GM15510 (cell line): ENCODE results near the gene PPP6R2.

ENCODE experiments used
- POLR2A ChIP-seq: IDR thresholded peaks from 3 replicates; pipeline ENCODE4 v1.6.1; 2011; ENCODE audit warnings: borderline replicate concordance; ENCODE audit not compliant: insufficient read length; ENCODE audit errors: extremely low read depth

The PPP6R2 gene

DNA sequence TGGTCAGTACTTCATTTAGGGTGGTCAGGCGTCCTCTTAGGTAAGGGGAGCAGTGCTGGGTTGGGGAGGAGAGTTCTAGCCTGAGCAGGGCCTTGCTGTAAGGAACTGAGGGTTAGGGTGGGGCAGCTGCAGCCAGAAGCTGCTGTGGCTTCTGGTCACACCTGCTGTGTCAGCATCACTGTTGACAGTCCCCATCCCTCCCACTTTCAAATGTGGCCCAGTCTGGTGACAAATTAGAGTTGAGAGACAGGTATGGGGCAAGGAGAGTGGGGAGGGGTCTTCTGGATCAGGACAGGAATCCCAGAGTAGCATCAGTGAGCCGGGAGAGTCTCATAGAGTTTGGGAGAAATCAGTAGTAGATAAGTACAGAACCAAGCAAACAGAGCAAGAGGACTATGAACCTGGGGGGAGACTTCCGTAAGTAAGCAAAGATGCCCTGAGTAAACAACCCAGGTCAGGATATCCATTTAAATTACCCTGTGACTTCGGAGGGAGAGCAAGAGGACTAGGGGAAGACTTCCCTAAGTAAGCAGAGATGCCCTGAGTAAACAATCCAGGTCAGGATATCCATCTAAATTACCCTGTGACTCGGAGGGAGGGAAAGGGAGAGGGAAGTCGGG, 53.7 kb downstream of the PPP6R2 start:
- TF ChIP-seq POLR2A = no peak

DNA sequence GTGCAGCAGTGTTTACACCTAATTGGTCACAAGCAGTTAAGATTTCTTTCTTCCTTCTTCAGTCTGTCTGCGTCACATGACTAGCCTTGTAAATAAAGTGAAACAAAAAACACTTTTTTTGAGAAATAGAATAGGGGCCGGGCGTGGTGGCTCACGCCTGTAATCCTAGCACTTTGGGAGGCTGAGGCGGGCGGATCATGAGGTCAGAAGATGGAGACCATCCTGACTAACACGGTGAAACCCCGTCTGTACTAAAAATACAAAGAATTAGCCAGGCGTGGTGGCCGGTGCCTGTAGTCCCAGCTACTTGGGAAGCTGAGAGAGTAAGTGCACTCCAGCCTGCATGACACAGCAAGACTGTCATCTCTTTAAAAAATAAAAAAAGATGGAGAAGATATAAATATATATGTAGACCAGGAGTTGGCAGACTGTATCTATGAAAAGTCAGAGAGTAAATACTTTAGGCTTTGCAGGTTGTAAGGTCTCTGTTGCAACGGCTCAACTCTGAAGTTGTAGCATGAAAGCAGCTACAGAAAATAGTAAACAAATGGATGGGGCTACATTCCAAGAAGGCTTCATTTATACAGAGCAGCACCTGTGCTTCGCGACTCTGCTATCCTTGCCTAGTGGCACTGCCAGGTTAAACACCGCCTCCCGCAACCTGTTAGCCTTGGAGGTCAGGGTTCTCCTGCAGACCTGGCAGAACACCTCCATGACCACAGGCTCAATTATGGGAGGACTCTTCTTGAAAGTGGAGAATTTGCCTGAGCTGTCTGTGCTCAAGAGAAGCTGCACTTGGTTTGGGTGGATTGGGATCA, 55.9 kb downstream of the PPP6R2 start:
- TF ChIP-seq POLR2A = no peak

DNA sequence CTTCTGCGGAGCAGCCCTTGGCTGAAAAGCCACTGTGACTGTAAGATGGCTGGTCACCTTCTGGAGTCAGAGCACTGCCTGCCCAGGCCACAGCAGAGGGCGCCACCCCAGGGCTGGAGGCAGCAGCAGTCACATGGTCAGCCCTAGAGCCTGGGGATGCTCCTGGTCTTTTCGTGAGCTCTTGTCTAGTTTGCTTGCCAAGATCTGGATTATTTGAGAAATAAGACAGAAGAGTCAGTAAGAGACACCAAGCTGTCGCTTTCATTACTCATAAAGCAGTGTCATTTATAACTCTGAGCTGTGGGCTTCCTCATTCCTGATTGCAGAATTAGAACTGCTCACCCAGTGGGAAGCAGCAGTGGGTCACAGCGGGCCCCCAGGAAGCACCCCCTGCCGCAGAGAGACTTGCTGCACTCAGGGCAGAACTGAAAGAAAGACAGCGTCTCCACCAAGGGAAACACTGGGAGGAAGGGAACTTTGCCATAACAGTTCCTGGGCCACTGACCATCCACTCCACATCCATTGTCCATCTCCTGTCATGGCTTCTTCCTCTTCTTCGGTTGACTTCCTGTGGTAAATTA, 56.7 kb downstream of the PPP6R2 start:
- TF ChIP-seq POLR2A = no peak

DNA sequence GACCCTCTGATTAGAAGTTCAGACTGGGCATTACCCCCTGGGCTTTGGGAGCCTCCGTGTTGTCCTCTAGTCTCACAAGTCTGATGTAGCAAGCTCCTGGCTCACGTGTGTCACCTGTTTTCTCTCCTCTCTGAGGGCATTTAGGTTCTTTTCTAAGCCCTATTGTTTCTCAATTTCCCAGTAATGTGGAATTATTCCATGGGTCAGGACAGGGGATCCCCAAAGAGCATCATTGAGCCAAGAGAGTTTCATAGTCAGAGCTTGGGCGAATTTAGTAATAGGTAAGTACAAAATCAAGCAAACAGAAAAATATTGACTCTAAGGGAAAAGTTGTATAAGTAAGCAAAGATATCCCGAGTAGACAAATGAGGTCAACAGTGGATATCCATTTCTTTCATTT, 57.3 kb downstream of the PPP6R2 start:
- no peak for TF ChIP-seq POLR2A

DNA sequence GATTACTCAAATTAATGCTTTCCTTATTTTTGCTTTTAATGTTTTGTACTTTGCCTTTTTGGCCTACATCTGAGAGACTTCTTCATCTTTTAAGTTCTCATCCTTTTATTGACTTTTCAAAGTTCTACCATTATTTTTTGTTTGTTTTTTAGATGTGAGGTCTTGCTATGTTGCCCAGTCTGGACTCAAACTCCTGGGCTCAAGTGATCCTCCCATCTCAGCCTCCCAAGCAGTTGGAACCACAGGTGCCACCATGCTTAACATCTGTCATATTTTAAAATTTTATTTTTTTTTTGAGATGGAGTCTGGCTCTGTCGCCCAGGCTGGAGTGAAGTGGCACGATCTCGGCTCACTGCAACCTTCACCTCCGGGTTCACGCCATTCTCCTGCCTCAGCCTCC, 57.8 kb downstream of the PPP6R2 start:
- TF ChIP-seq POLR2A = no peak

DNA sequence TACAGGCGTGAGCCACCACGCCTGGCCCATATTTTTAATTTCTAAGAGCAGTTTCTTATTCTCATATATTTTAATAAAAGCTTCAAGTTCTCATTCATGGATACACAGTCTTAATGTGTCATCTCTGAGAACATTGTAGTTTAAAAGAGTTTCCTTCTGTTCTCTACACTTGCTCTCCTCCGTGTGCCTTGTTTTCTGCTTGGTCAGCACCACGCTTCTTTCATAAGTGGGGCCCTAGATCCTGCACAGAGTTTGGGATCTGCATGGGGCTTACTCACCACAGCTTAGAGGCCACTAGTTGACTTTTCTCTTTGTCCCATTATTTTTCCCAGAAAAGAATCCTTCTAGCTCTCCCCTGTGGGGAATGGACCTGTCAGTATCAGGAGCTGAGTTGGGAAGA, 58.8 kb downstream of the PPP6R2 start:
- TF ChIP-seq POLR2A = no peak

DNA sequence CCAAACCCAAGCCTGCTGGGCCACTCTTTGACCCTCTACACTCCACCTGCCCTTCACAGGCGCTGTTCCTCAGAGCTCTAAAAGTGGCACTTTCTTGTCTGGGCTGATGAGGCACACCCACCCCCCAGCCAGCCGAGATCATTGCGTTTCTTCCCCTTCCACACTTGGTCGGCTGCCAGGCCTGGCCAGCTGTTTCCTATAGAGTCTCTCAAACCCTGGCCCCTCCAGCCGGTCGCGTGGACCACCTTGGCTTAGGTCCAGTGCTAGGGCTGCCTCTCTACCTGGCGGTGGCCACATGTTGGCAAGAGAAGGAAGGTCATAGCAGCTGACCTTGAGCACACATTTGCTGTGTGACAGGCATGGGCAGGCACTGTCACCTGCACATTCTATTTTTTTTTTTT, 60.6 kb downstream of the PPP6R2 start:
- no peak for TF ChIP-seq POLR2A

DNA sequence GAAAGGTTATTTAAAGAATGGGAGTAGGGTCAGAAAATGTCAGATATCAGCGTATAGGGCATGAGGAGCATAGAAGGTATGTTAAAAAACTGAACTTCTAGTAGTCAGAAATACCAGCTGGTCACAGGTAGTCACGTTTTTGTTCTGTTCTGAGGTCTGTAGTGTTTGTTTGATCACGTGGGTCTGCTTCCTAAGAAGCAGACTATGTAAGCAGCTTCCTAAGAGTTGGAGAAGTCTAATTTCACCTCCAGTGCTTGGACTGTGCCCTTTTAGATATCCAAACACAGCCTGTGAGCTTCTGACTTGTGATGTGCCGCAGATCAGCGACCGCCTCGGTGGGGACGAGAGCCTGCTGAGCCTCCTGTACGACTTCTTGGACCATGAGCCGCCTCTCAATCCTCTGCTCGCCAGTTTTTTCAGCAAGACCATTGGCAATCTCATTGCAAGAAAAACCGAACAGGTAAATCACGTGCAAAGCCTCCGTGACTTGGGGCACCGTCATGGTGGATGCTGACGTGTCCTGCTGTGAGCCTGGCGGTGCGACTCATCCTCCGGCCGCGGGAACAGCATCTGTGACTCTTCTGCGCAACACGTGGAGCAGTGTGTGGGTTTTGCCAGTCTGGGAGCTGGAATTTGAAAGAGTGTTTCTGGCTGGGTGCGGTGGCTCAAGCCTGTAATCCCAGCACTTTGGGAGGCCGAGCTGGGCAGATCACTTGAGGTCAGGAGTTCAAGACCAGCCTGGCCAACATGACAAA, 63.5 kb downstream of the PPP6R2 start:
- TF ChIP-seq POLR2A = no peak

DNA sequence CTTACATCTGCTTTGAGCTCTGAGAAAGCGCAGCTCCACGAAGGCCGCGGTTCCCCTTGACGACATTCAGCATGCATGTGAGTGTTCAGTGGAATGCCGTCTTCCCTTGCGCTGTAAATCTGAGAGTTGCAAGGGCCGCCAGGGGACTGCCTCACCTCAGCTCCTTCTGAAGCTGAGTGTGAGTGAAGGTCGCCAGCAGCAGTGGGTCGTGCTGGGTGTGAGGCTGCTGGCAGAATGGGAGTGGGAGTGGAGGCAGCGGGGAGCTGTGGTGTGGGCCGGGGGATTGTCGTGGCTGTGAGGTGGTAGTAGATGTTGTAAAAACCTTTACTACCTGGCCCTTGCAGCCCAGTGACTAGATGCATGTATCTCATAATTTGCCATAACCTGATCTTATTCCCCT, 65.2 kb downstream of the PPP6R2 start:
- TF ChIP-seq POLR2A = no peak

DNA sequence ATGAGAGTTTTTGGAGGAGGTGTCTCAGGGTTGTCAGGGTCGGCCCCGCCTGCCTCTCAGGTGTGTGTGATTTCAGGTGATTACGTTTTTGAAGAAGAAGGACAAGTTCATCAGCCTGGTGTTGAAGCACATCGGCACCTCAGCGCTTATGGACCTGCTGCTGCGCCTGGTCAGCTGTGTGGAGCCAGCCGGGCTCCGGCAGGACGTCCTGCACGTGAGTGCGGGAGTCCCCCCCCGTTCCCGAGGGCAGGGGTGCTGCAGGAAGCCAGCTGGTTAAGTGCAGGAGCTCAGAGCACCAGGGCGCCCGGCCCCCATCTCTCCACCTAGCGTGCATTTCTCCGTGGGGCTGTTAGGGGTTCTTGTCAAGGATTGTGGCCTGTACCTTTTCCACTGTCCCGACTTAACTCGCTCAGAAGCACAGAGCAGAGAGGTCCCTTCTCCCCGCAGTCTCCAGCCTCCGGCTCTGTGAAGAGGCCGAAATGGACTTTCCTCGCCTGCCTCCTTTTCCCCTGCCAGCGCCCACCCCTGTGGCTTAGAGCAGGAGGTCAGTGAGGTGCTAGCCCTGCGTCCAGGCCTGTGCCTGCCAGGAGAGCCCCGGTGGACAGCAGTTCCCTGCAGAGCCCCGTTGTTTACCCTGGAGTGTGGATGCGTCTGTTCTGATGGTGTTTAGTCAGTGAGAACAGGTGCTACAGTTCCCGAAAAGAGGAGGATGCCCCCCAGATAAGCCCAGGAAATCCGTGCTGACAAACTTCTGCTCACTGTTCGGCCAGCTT, 71.5 kb downstream of the PPP6R2 start:
- no peak for TF ChIP-seq POLR2A

DNA sequence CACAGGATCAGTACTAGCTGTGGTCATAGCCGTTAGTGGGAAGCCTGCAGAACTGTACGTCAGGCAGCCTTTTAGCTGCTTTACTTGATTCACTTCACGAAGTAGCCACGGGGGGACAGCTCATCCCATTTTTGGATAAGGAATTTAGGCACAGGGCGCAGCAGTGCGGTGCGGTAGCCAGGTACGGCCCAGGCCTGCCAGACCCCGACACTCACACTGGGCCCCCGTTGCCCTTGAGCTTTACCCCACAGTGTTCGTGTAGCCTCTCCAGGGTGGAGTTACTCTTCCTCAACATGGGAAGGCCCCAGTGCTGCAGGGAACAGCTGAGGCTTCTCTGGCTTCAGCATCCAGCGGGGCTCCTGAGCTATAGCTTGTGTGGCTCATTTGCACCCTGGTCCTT, 72.3 kb downstream of the PPP6R2 start:
- no peak for TF ChIP-seq POLR2A

DNA sequence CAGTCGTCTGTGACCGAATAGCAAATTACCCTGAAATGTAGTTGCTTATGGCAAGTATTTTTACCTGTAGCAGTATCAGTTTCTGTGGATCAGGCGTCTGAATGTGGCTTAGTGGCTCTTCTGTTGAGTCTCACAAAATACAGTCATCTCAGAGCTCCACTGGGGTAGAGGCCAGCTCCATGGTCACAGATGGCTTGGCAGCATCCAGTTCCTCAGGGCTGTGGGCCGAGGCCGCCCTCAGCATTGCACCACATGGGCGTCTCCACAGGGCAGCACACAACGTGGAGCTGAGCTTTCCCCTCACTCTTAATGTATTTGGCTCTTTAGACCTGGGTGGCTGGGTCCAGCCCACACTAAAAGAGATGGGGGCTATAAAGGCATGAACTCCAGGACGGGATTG, 73.9 kb downstream of the PPP6R2 start:
- no peak for TF ChIP-seq POLR2A

DNA sequence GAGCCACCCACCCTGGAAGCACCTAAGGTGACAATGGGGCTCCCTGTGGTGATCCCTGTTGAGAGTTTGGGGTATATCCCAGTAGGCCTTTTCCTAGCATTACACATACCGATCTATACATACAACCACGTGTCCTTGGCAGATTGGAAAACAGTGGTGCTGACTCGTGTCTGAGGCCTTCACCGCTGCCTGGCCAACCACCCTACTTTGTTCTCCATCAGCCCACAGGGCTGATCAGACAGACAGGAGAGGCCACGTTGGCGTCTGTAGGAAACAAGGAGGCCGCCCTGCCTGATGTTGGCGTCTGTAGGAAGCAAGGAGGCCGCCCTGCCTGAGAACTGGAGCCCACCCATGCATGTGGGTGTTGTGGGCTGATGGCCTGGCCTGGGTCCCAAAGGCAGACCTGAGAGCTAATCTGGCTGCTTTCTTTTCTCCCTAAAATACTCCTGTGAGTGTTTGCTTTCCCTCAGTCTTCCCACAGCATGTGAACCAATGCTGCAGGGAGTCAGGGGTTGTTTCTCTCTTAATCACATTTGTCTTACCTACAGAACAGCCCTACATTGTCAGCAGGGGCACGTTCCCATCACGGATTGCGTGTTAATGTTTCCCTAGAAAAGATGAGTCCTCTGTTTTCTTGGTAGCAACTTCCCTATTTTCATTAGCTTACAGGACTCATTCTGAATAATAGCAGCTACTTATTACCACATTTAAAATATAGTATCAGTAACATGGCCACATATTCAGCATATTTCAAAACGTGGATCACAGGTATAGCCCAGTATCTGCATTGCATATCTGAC, 74.5 kb downstream of the PPP6R2 start:
- TF ChIP-seq POLR2A = no peak

DNA sequence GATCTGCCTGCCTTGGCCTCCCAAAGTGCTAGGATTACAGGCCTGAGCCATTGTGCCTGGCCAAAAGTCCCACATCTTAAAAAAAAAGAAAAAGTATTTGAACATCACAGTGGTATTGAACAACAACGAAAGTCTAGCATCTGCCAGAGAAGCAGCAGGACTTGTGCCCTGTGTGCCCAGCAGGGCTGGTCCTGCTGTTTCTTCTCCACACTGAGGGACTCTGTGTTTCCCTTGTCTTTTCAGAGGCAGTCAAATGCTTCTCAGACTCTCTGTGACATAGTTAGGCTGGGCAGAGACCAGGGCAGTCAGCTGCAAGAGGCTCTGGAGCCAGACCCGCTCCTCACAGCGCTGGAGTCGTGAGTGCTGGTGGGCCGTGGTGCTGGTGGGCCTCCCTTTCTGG, 75.5 kb downstream of the PPP6R2 start:
- no peak for TF ChIP-seq POLR2A
